Heart right ventricle (tissue), 16 donors: ENCODE measurements around the gene MEPCE. TPM values are rescaled to one million over a fixed set of nuclear protein-coding genes. Genes with fewer than 3 reads are reported as not detected.

ENCODE experiments used
- ATAC-seq, 8 donors: fragments of 200-7000 bp; cut with Tn5 transposase; one replicate each; pipeline ENCODE4 v1.9.1; 2020; ENCODE audit warnings: mild to moderate bottlenecking in 8 of 8, moderate library complexity in 8 of 8, moderate number of reproducible peaks in 1 of 8
- DNase-seq, 2 donors: peaks; one replicate each; pipeline ENCODE4 v3.0.0-alpha.2; 2020
- H3K27ac ChIP-seq, 10 donors: fragments of 200-600 bp; sonication (generic) in 2 of 10; one replicate each; pipeline versions ENCODE4 v1.5.0 to v1.8.0; 2020 to 2022; ENCODE audit warnings: mild to moderate bottlenecking in 3 of 10
- H3K27me3 ChIP-seq, 7 donors: fragments of 200-600 bp; one replicate each; pipeline ENCODE4 v1.8.0; 2021 to 2022; ENCODE audit warnings: mild to moderate bottlenecking in 2 of 7
- H3K36me3 ChIP-seq, 9 donors: fragments of 200-600 bp; sonication (generic) in 1 of 9; one replicate each; pipeline versions ENCODE4 v1.5.0 to v1.8.0; 2020 to 2022; ENCODE audit warnings: mild to moderate bottlenecking in 2 of 9
- H3K4me1 ChIP-seq, 9 donors: fragments of 200-600 bp; sonication (generic) in 1 of 9; one replicate each; pipeline versions ENCODE4 v1.5.0 to v1.8.0; 2020 to 2022; ENCODE audit warnings: mild to moderate bottlenecking in 4 of 9
- H3K4me3 ChIP-seq, 10 donors: fragments of 200-600 bp; sonication (generic) in 2 of 10; one replicate each; pipeline versions ENCODE4 v1.5.0 to v1.8.0; 2020 to 2022; ENCODE audit warnings: mild to moderate bottlenecking in 7 of 10, moderate library complexity in 2 of 10
- H3K9me3 ChIP-seq, 11 donors: fragments of 200-600 bp in 10 of 11; sonication (generic) in 2 of 11; one replicate each; pipeline versions ENCODE4 v1.5.0 to v1.8.0; 2013 to 2022; ENCODE audit warnings: mild to moderate bottlenecking in 2 of 11, control low read depth in 1 of 11, moderate library complexity in 1 of 11
- CTCF ChIP-seq, 9 donors: fragments of 200-600 bp; sonication (generic) in 2 of 9; IDR thresholded peaks; one replicate each; pipeline versions ENCODE4 v1.5.0 to v1.8.0; 2021 to 2022; ENCODE audit warnings: antibody characterized with exemption in 9 of 9, mild to moderate bottlenecking in 5 of 9, moderate library complexity in 1 of 9
- WGBS, 2 donors: extraction: QIAGEN DNeasy Blood & Tissue Kit; methylation state at CpG; one replicate each; pipeline ENCODE4 v1.1.7; 2013; ENCODE audit warnings: inconsistent platforms in 1 of 2; 5-methylcytosine and 5-hydroxymethylcytosine counted together
- intact Hi-C, 10 donors: fragments of 100-400 bp; cut with DNase I; formaldehyde crosslinking; loops; one replicate each; pipeline versions ENCODE4 v1.11.1 to v1.14.2; 2022
- polyA plus RNA-seq, 2 donors: library from polyadenylated mRNA; stranded (reverse); fragments of 200-250 nt; gene quantifications; one replicate each; pipeline ENCODE4 v1.2.3, GENCODE V29; 2013
- total RNA-seq, 10 donors: library from RNA; stranded (reverse); fragmentation: NEBNext Ultra II Directional in 3 of 10; extraction: Animal tissue kit (Norgen Biotek cat#: 25700) in 3 of 10; gene quantifications; one replicate each; pipeline versions ENCODE4 v1.2.1 to v1.2.4, GENCODE V29; 2021 to 2023
- donor health status: Arrhythmogenic right ventricular cardiomyopathy.
- donor health status: ischemic (EF 13 %, LVEDD 7.1; RV severe dilation, severe dysfunction).
- donor health status: healthy with polysubstance abuse.
- donor health status: DM: no; HTN: yes; CAD: no.
- donor health status: DM: no; HTN: no; CAD: no.
- donor health status: ischemic (EF 25% LVEDD 6.9; RV normal size, moderate dysfunction).
- donor health status: ischemic (EF 25% LVEDD 5.7; RV mildly dilated, moderate dysfunction).
- donor health status: healthy.
- donor health status: DM: yes; HTN: yes; CAD: no.
- donor health status: Ischemic cardiomyopathy.
- donor health status: ischemic (EF 35%, LVEDD 5.7; RV mildly dilated, moderate dysfunction).
- donor health status: nonischemic (EF 11% LVEDD 7.7; RV severe dilation, severe dysfunction).
- donor health status: DM: yes; HTN: yes; CAD: no.
- donor health status: PGD.
- donor health status: ischemic (EF 29% LVEDD 5.4; RV normal size, mild dysfunction).
- donor health status: nonischemic (EF 23%, LVEDD 6.1; RV moderate dilation, normal function).

The MEPCE gene
- total and polyA plus RNA-seq, 12 donors, result 15.1 to 27.7 (median 22.7) TPM

- H3K36me3 ChIP-seq, result no peaks in the 10 kb centered on the region
- no peaks in the 10 kb centered on the region for H3K9me3 ChIP-seq
- peaks cover 0 to 28% (median 21%) of the 10 kb centered on the region in 9 donors for H3K4me1 ChIP-seq
- TF ChIP-seq CTCF (IDR thresholded peaks at IDR 0.05), result no peak
- 92 to 94% methylated on average over 11 of the region's 11 CpGs for WGBS, 2 donors
- DNase-seq (no peak), ATAC-seq (no peak)
- no peak overlapping the region for H3K4me3 ChIP-seq
- no peak overlapping the region for H3K27ac ChIP-seq
- H3K27me3 ChIP-seq, result no peaks in the 10 kb centered on the region
- intact Hi-C loops, result no loop called here
Measured at GRCh38 chr7:100441641-100442535, 12.3 kb downstream of the MEPCE start.

DNA sequence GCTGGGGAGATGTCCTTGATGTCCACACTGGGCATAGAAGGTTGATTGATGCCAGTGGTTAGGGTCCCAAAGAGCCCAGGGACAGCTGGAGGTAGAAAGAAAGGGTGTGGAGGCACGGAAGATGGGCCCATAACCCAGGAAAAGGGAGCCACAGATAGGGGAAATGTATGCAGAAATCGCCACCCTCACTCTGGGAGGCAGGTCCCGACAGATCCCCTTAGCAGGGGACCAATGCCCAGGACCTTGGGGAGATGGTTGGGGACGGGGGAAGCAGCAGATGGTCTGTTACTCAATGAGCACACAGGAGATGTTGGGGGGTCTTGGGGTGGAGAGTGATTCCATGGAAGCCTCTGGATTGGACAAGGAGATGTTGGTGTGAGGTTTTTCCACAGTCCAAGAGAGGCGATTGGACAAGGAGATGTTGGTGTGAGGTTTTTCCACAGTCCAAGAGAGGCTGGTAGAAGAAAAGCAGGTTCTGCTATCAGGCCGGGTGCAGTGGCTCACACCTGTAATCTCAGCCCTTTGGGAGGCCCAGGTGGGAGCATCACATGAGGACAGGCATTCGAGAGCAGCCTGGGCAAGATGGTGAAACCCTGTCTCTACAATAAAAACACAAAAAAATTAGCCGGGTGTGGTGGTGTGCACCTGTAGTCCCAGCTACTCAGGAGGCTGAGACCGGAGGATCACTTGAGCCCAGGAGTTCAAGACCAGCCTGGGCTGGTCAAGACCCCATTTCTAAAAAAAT lies 13.6 kb downstream of the MEPCE start:
- intact Hi-C loops, result no loop called here

GRCh38 chr7:100444311-100445278 lies 15.0 kb downstream of the MEPCE start:
- intact Hi-C loops, result no loop called here
- Histone ChIP-seq H3K36me3 (no peaks in the 10 kb centered on the region), H3K4me3 (no peak overlapping the region), H3K4me1 (peaks cover 0 to 33% (median 24%) of the 10 kb centered on the region in 9 donors), H3K9me3 (no peaks in the 10 kb centered on the region), H3K27me3 (no peaks in the 10 kb centered on the region), H3K27ac (peak overlapping the region; percentile 65 to 90 (median 80))
- DNase-seq (peak in 1 of 2 donors; percentile 71), ATAC-seq (peak; percentile 63 to 93 (median 84))
- 24 to 37% methylated on average over 14 of the region's 14 CpGs for WGBS, 2 donors
- no peak for TF ChIP-seq CTCF (IDR thresholded peaks at IDR 0.05)

More for the DNA sequence above, 13.6 kb downstream of the MEPCE start:
- Histone ChIP-seq H3K9me3 (no peaks in the 10 kb centered on the region), H3K27me3 (no peaks in the 10 kb centered on the region), H3K27ac (peak overlapping the region in 9 of 10 donors; percentile 72 to 90 (median 81)), H3K4me1 (peaks cover 0 to 28% (median 20%) of the 10 kb centered on the region in 9 donors), H3K4me3 (no peak overlapping the region), H3K36me3 (no peaks in the 10 kb centered on the region)
- ATAC-seq (no peak), DNase-seq (no peak)
- WGBS, 2 donors, result 93 to 95% methylated on average over 9 of the region's 9 CpGs
- no peak for TF ChIP-seq CTCF (IDR thresholded peaks at IDR 0.05)
